ENCODE data around the gene PCDH15. TPM values are rescaled to one million over a fixed set of nuclear protein-coding genes. Genes with fewer than 3 reads are reported as not detected.

Gene PCDH15
- total and polyA plus RNA-seq, 2 experiments from 2014 or later = 0.29 to 0.66 TPM

DNA sequence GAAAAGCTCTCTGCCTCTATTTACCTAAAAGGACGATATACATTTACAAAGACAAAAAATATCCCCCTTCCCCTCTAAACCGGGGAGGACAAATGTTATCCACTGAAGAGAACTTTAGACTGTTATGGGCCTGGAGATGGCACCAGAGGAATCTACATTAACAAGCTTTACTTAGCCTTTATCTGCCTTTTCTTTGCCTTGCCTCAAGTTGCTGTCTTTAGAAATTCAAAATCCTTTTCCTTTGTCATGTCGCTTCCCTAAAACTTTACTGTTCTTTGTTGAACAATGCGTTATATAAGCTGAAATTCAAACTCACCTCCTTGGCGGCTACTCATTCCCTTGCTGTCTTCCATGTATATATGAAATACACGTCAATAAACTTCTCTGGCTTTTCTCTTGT is 405.0 kb downstream of the PCDH15 start:
- peak; percentile 78 for ATAC-seq
- H3K27me3 ChIP-seq (ENCODE audit: insufficient read depth) = no peaks in the 10 kb centered on the region
- no peak overlapping the region for H2AFZ ChIP-seq
- no peaks in the 10 kb centered on the region for H3F3A ChIP-seq (replicated peaks; ENCODE audit: low read depth)
- no peaks in the 10 kb centered on the region for H3K9me2 ChIP-seq (ENCODE audit: insufficient read depth)
- H3K4me3 Mint-ChIP-seq = no peak overlapping the region; the same call in 2 of the 3 replicates
- peaks cover 17% of the 10 kb centered on the region for H3K9me3 Mint-ChIP-seq
- 0 out of 2 replicates have a peak overlapping the region, but pooled peaks have one; percentile 52 for H3K27ac Mint-ChIP-seq
- peaks cover 24% of the 10 kb centered on the region for H3K4me1 Mint-ChIP-seq
- H3K36me3 ChIP-seq (ENCODE audit: insufficient read depth) = no peaks in the 10 kb centered on the region
- peaks cover 44% of the 10 kb centered on the region for H3K4me1 ChIP-seq (ENCODE audit: insufficient read depth)
- peak overlapping the region; percentile 94 for H3K27ac ChIP-seq (ENCODE audit: low read depth)
- peak; percentile 49 for DNase-seq (ENCODE audit: low spot score)
- H3K4me2 ChIP-seq = peak overlapping the region; percentile 7; the same call in 1 of the 2 replicates
- TF ChIP-seq STAT1 (IDR thresholded peaks at IDR 0.05; ENCODE audit: unreplicated experiment) (no peak), CTCF (conservative IDR thresholded peaks at IDR 0.05; ENCODE audit: low read depth in 2 of 2) (peak in 1 of 2 experiments; percentile 17; a peak in 1 of 4 replicates), EZH2phosphoT487 (IDR thresholded peaks at IDR 0.05; ENCODE audit: unreplicated experiment) (no peak), ETS1 (IDR thresholded peaks at IDR 0.05) (no peak), POLR2AphosphoS5 (IDR thresholded peaks at IDR 0.05; ENCODE audit: low read depth) (no peak), CREB1 (CRISPR knock-in tag; IDR thresholded peaks at IDR 0.05; ENCODE audit: low read depth) (no peak), JUNB (IDR thresholded peaks at IDR 0.05; ENCODE audit: unreplicated experiment) (no peak), ZNF114 (CRISPR knock-in tag; IDR thresholded peaks at IDR 0.05) (no peak), NANOG (IDR thresholded peaks at IDR 0.05; ENCODE audit: borderline replicate concordance) (peak; percentile 54; the same call in 1 of the 2 replicates), ZNF331 (CRISPR knock-in tag; IDR thresholded peaks at IDR 0.05; ENCODE audit: low read depth) (no peak), EZH2 (IDR thresholded peaks at IDR 0.05; ENCODE audit: low read depth, unreplicated experiment) (no peak), ZNF462 (CRISPR knock-in tag; IDR thresholded peaks at IDR 0.05) (no peak)
- TF ChIP-seq, protein P1, sequence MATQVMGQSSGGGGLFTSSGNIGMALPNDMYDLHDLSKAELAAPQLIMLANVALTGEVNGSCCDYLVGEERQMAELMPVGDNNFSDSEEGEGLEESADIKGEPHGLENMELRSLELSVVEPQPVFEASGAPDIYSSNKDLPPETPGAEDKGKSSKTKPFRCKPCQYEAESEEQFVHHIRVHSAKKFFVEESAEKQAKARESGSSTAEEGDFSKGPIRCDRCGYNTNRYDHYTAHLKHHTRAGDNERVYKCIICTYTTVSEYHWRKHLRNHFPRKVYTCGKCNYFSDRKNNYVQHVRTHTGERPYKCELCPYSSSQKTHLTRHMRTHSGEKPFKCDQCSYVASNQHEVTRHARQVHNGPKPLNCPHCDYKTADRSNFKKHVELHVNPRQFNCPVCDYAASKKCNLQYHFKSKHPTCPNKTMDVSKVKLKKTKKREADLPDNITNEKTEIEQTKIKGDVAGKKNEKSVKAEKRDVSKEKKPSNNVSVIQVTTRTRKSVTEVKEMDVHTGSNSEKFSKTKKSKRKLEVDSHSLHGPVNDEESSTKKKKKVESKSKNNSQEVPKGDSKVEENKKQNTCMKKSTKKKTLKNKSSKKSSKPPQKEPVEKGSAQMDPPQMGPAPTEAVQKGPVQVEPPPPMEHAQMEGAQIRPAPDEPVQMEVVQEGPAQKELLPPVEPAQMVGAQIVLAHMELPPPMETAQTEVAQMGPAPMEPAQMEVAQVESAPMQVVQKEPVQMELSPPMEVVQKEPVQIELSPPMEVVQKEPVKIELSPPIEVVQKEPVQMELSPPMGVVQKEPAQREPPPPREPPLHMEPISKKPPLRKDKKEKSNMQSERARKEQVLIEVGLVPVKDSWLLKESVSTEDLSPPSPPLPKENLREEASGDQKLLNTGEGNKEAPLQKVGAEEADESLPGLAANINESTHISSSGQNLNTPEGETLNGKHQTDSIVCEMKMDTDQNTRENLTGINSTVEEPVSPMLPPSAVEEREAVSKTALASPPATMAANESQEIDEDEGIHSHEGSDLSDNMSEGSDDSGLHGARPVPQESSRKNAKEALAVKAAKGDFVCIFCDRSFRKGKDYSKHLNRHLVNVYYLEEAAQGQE (IDR thresholded peaks at IDR 0.05; ENCODE audit: unreplicated experiment) = no peak
- H3K79me2 ChIP-seq (replicated peaks; ENCODE audit: insufficient read depth) = no peaks in the 10 kb centered on the region
- H3K27me3 Mint-ChIP-seq (ENCODE audit: insufficient read depth, low read depth, poor library complexity) = peaks cover 3% of the 10 kb centered on the region
- no peaks in the 10 kb centered on the region for H4K20me1 ChIP-seq (replicated peaks; ENCODE audit: insufficient read depth)
- peaks cover 26% of the 10 kb centered on the region; the same call in 2 of the 3 replicates for H3K36me3 Mint-ChIP-seq (ENCODE audit: low read depth)
- H3K4me3 ChIP-seq = no peak overlapping the region
